Esophagus muscularis mucosa (tissue), 4 donors: Measurements from ENCODE around the gene BACE1.

ENCODE experiments used
- CTCF ChIP-seq, 3 experiments: fragments of 200-600 bp in 2 of 3; fragments of 450-650 bp in 1 of 3; sonication (generic) in 2 of 3; IDR thresholded peaks; one replicate each; pipeline ENCODE4 v1.5.1; 2017 to 2019; ENCODE audit warnings: antibody characterized with exemption in 3 of 3, mild to moderate bottlenecking in 2 of 3, moderate library complexity in 1 of 3
- EP300 ChIP-seq: sonication (generic); formaldehyde crosslinking; IDR thresholded peaks from one replicate; pipeline ENCODE4 v1.6.1; 2017; ENCODE audit warnings: antibody characterized with exemption
- POLR2A ChIP-seq: fragments of 450-650 bp; IDR thresholded peaks from one replicate; pipeline ENCODE4 v1.6.1; 2017; ENCODE audit warnings: antibody characterized with exemption, moderate library complexity, mild to moderate bottlenecking, low read depth
- POLR2AphosphoS5 ChIP-seq, 2 donors: sonication (generic); formaldehyde crosslinking; IDR thresholded peaks; one replicate each; pipeline ENCODE4 v1.6.1; 2017; ENCODE audit warnings: antibody characterized with exemption in 2 of 2

- TF ChIP-seq CTCF (IDR thresholded peaks at IDR 0.05) (peak; percentile 42 to 52 (median 50)), POLR2A (no peak), POLR2AphosphoS5 (IDR thresholded peaks at IDR 0.05) (peak; percentile 76 to 77), EP300 (no peak)
Measured at GRCh38 chr11:117316197-117316961, at the start of gene BACE1.
